Measurements from ENCODE around the gene LILRB3.
"Not testable (repeated sequence)": the region's sequence is repeated elsewhere in the genome, so short reads cannot be mapped to it uniquely, and the experiment has no call there.

Gene LILRB3

GRCh38 chr19:54179262-54179852 is 43.5 kb downstream of the LILRB3 start:
- TF ChIP-seq CTCF (conservative IDR thresholded peaks at IDR 0.05; ENCODE audit: low read depth, low read length) = no peak
- no peak overlapping the region for H3K4me3 ChIP-seq (ENCODE audit: low read length)
- DNase-seq (ENCODE audit: low read depth) = no peak

GRCh38 chr19:54178581-54179261 is 44.1 kb downstream of the LILRB3 start:
- H3K4me3 ChIP-seq (ENCODE audit: low read length) = no peak overlapping the region
- DNase-seq (ENCODE audit: low read depth) = no peak
- no peak for TF ChIP-seq CTCF (conservative IDR thresholded peaks at IDR 0.05; ENCODE audit: low read depth, low read length)

- no peak for DNase-seq (ENCODE audit: low read depth)
- no peak for TF ChIP-seq CTCF (conservative IDR thresholded peaks at IDR 0.05; ENCODE audit: low read depth, low read length)
- H3K4me3 ChIP-seq (ENCODE audit: low read length) = no peak overlapping the region
Measured at GRCh38 chr19:54173951-54174834, 48.6 kb downstream of the LILRB3 start.

GRCh38 chr19:54173359-54173699 is 49.5 kb downstream of the LILRB3 start:
- H3K4me3 ChIP-seq (ENCODE audit: low read length) = no peak overlapping the region
- no peak for DNase-seq (ENCODE audit: low read depth)
- TF ChIP-seq CTCF (conservative IDR thresholded peaks at IDR 0.05; ENCODE audit: low read depth, low read length) = no peak

- H3K4me3 ChIP-seq (ENCODE audit: low read length) = no peak within 1 kb of the TSS
- peak; percentile 13 for TF ChIP-seq CTCF (conservative IDR thresholded peaks at IDR 0.05; ENCODE audit: low read depth, low read length)
- no peak for DNase-seq (ENCODE audit: low read depth)
Measured at GRCh38 chr19:54172471-54173358, 50.1 kb downstream of the LILRB3 start, which contains the start of gene TMC4. TSS of gene TMC4 (minus strand) at chr19:54173160. CDS start at chr19:54173117, 43 bp downstream.

GRCh38 chr19:54171736-54172431 is 50.9 kb downstream of the LILRB3 start:
- not testable (repeated sequence) for H3K4me3 ChIP-seq (ENCODE audit: low read length); DNase-seq (ENCODE audit: low read depth)
